Stimulated activated CD4-positive, alpha-beta T cell treated with anti-CD3 and anti-CD28 coated beads, TNF-alpha, amount 100 ng/mL, for 24 hours (primary cell): Measurements from ENCODE around the gene ENTREP3.
"Not testable (repeated sequence)": the region's sequence is repeated elsewhere in the genome, so short reads cannot be mapped to it uniquely, and the experiment has no call there.

Source experiments
- DNase-seq, 3 experiments: peaks; one replicate each; pipeline ENCODE4 v3.0.0-alpha.2; 2020; ENCODE audit warnings: low read depth in 3 of 3

The ENTREP3 gene

DNA sequence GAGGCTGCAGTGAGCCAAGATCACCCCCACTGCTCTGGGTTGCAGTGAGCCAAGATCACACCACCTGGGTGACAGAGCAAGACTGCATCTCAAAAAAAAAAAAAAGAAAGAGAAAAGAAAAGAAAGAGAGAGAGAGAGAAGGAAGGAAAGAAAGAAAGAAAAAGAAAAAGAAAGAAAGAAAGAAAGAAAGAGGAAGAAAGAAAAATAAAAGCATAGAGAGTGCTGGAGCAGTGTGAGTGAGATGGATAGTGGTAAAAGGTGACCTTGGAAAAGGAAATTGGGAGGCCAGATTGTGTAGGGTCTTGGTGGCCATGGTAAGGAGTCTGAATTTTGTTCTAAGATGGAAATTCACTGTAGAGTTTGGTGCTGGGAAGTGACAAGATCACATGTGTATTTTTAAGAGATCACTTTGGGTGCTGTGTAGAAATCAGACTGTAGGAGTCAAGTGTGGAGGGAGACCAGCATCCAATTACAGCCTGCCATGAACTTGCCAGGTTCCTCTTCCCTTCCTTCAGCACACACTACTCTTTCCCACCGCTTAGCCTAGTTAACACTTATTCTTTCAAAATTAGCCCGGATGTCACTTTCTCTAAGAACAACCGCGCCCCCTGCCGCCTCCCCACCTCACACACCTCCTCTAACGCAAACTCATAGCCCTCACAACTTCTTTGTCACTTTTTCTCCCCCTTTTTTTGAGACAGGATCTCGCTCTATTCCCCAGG, 28.9 kb downstream of the ENTREP3 start:
- peak in 2 of 3 experiments; percentile 69 to 81 for DNase-seq

GRCh38 chr1:155225404-155225759, 29.9 kb downstream of the ENTREP3 start:
- not testable (repeated sequence) for DNase-seq

DNA sequence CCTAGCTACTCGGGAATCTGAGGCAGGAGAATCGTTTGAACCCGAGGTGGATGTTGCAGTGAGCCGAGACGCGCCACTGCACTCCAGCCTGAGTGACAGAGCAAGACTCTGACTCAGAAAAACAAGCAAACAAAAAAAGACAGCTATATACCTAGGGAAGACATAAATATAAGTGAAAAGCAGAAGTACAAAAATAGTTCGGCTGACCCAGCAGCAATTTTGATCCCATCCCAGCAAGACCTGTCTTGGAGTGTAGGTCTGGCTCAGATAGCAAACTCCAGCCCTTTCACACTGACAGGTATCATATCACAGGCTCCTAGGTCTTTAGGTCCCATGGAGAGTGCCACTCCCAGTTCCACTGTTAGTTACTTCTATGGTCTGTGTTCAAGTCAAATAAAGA, 32.2 kb downstream of the ENTREP3 start:
- no peak for DNase-seq

DNA sequence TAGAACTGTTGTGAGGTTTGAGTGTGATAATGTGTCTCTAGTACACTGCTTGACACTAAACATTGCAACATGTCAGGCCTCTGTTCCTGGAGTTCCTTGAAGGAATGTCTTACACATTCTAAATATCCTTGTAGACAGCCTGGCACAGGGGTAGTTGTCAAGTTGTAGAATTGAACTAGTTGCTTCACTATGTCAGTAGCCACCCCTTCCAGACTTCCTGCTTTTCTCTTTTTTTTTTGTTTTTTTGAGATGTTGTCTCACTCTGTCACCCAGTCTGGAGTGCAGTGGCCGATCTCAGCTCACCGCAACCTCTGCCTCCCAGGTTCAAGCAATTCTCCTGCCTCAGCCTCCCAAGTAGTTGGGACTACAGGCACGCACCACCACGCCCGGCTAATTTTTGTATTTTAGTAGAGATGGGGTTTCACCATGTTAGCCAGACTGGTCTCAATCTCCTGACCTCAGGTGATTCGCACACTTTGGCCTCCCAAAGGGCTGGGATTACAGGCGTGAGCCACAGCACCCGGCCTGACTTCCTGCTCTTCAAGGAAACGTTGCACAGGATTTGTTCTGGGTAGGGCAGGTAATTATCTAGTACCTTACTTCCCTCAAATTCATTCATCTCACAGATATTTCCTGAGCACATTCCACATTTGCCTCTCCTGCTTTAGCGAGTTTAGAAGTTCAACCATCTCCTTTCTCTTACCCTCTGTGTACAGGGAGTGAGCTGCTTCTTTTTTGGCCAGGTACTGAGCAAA, 34.9 kb downstream of the ENTREP3 start:
- not testable (repeated sequence) for DNase-seq

DNA sequence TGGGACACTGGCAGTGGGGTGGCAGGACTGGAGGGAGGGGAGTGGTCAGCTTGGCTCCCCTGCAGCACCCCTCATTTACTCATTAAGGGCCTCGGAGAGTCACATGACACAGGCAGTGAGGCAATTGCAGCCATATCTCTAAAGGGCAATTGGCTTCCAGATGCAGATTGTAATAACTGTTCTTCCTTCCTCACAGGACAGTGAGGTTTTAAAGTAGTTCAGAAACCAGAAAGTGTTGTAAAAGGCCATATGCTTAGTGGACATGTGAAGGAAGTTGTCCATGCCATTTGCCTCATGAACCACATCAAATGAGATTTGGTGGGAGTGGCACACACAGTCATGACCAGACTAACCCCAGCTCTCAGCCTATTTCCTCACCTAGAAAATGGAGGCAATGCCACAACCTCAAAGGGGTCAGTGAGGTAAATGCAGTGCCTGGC, 35.7 kb downstream of the ENTREP3 start:
- DNase-seq = no peak

DNA sequence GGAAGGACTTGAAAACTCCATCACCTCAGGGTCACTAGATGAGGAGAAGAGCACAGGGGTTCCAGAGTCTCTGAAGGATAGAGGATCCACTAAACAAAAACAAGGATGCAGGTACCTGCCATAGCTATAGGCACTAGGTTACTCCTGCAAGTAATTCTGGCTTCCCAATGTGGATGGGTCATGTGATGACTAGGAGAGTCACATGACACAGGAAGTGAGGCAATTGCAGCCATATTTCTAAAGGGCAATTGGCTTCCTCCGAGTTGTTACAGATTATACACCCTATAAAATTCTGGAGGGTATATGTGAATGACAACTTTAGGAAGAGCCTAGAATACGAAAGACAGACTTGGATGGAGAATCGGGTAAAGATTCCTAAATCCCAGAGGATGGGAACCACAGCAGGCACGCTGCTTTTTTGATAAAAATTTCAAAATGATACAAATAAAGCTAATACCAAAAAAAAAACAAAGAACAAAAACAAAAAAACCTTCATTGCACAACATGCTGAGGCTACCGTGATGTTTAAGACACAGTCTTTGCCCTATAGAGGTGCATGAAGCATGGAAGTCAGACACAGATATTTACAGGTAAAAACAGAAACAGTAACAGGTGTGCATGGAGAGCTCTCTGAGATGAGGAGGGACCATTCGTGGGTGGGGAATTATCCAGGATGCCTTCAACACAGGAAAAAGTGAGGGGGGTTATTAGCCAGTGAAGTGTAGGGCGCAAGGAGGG, 36.3 kb downstream of the ENTREP3 start:
- DNase-seq = no peak

DNA sequence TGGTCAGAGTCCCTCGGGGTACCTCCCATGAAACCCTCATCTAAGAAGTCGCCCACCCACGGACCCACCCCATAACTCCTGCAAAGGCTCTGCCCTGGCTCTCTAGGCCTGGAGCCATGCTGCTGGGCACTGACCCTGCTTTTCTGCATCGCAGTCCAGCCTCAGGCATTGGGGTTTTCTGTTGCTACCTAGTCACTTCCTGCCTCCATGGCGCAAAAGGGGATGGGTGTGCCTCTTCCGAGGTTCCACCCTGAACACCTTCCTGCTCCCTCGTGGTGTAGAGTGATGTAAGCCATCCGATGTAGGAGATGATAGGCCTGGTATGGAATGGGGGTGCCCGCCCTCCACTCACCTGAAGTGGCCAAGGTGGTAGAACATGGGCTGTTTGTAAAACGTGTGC, 40.6 kb downstream of the ENTREP3 start:
- not testable (repeated sequence) for DNase-seq

DNA sequence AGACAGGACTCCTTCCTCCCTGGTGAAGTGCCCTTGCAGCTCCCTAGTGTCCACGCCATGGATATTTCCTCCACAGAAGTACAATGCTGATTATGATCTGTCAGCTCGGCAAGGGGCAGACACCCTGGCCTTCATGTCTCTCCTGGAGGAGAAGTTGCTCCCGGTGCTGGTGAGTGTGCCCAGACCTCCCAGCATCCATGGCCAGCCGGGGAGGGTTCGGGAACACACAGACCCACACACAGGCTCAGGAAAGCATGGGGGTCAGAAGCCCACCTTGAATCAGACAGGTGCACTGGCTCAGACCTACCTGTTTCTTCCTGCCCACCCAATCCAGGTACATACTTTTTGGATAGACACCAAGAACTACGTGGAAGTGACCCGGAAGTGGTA, 43.2 kb downstream of the ENTREP3 start:
- not testable (repeated sequence) for DNase-seq

DNA sequence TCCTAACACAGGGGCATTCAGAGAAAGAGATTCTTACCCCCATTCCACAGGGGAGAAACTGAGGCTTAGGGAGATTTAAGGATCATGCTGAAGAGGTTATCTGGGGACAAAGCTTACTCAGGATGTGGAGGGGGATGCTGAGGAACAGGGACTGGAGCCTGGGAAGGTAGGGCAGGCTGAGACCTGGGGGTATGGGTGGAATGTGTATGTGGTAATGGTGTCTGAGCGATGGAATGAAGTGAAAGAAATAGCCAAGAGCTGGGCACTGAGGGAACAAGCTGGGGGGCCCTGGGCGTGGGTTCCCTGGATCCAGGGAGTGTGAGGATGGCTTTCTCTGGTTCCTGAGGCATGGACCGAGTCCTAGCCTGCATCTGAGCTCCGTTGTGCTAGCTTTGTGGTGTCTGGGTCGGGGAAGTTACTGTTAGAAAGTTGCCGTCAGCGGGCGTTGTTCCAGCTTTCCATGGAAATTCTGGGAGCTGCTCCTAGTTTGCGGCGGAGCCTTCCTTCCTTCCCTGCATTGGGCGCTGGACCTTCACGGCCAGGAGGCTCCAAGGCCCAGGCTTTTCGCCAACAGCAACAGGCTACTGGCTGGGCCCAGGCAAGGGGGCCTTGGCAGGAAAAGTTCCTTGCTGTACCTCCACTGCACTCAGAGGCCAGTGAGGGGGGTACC, 43.8 kb downstream of the ENTREP3 start:
- DNase-seq = not testable (repeated sequence)

DNA sequence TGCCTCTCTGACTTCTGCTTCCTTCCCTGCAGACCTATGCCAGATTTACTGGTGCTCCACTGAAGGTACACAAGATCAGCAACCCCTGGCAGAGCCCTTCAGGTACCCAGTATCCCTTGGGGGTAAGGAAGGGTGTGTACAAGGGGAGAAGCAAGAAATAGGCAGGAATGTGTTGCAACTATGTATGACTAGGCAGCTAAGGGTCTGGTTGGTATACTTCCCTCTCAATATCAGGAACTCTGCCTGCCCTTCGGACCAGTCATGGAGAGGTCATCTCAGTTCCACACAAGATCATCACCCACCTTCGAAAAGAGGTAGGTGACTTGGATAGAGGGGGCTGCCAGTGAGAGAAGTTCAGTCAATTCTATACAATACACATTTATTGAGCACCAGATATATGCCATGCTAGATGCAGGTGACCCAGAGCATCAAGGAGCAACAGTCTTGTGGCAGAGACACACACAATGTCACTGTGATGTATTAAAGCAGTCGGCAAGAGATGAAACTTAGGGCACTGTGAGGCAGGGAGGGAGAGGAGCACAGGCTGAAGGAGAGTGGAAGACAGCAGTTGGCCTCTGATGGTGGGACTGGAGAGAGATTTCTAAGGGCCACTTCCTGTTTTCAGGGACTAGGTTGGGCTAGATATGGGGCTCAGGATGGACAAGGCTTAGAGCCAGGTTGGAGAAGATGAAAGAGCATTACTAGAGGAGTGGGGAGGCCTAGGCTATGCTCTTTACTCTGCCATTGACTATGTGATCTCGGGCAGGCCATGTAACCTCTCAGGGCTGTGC, 44.8 kb downstream of the ENTREP3 start:
- DNase-seq = no peak

DNA sequence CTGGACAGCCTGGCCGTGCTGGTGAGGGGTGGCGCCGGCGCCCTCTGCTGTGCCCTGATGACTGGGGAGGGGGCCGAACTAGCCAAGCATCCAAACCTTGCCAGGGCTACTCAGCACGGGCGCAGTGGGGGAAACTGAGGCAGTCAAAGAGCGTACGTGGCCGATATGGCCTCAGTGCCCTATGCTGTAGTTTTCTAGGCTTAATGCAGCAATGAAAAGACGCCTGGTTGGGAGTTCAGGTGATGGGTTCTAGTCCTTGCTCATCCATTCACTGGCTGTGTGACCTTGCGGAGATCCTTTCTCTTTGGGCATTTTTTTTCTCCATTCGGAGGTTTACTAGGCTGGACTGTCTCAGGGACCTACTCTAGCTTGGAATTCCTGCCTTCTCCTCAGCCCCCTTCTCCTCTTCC, 46.0 kb downstream of the ENTREP3 start:
- DNase-seq = no peak

DNA sequence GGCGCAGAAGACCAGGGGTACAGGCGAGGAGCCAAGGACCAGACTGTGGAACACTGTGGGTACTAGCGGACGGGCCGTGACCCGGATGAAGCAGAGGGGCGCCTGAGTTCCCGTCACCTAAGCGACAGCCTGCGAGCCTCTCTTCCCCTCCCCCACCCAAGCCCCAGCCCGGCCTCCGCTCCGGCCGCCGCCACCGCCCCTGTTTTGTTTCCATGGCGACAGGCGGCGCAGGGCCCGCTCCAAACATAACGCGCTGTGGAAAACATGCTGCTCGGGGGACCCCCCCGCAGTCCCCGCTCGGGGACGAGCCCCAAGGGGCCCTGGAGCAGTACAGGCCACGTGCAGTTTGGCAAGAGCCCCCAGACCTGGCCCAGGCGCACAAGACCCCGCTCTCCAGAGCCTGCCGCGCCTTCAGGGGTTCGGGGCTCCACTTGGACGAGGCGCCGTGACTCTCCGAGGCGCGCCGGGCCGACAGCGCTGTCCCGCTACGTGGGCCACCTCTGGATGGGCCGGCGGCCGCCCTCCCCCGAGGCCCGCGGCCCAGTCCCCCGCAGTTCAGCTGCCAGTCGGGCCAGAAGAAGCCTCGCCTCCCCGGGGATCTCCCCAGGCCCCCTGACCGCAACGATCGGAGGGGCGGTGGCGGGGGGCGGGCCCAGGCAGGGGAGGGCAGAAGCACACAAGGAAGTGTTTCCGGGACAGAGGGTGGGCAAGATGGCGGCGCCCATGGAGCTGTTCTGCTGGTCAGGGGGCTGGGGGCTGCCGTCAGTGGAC, 46.6 kb downstream of the ENTREP3 start, which contains the start of gene MTX1:
MTX1 (plus strand) TSS at position 155 of the 771 bp plus-strand sequence; CDS start at position 265, 110 bp downstream.
- DNase-seq = peak; percentile 73 to 88 (median 80)

GRCh38 chr1:155207806-155208540, 47.3 kb downstream of the ENTREP3 start, which contains the start of gene THBS3:
Gene THBS3, minus strand, starts transcription at chr1:155207897. Its CDS starts 21 bp downstream, at chr1:155207876.
- DNase-seq = peak in 1 of 3 experiments; percentile 9

GRCh38 chr1:155206891-155207805, 48.1 kb downstream of the ENTREP3 start:
- DNase-seq = peak; percentile 77 to 91 (median 83)

DNA sequence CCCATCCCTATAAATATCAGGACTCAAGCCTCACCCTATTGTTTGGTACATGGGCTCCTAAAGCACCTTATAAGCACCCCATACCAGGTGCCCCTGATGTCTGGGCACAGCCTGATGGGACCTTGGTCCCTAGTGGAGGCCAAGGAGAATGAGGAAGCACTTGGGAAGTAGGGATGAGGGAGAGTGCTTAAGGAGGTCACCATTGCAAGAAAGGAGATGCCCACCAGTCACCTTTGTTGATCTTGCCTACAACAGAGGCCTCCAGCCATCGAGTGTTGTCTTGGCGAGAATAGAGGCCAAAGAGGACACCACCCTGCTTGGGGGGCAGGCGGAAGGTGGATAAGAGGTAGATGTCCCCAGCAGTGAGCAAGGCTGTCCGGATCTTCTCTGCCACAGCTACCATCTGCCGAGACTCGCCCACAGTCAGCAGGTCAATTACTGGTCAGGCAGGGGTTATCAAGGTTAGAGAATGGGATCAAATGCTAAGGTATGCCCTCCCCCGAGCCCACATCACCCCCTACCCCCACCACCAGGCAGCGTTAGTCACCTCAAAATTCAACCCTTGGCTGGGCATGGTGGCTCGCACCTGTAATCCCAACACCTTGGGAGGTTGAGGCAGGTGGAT, 49.2 kb downstream of the ENTREP3 start:
- no peak for DNase-seq

DNA sequence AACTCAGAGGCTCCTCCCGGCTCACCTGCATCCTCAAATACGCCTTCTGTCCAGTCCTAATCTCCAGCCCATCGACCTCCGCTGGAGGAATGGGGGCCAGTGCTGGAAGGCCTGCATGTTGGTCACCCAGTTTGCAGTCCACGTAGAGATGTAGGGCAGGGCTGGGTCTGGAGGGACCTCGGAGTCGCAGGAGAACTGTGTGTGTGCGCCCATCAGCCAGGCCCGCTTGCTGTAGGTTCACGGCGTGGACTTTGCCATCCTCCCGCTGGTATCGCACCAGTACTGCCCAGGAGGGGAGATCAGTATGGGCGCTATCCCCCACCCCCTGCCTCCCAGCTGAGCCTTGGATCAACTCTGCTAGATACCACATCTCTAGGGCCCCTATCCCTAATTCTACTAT, 50.2 kb downstream of the ENTREP3 start:
- no peak for DNase-seq

DNA sequence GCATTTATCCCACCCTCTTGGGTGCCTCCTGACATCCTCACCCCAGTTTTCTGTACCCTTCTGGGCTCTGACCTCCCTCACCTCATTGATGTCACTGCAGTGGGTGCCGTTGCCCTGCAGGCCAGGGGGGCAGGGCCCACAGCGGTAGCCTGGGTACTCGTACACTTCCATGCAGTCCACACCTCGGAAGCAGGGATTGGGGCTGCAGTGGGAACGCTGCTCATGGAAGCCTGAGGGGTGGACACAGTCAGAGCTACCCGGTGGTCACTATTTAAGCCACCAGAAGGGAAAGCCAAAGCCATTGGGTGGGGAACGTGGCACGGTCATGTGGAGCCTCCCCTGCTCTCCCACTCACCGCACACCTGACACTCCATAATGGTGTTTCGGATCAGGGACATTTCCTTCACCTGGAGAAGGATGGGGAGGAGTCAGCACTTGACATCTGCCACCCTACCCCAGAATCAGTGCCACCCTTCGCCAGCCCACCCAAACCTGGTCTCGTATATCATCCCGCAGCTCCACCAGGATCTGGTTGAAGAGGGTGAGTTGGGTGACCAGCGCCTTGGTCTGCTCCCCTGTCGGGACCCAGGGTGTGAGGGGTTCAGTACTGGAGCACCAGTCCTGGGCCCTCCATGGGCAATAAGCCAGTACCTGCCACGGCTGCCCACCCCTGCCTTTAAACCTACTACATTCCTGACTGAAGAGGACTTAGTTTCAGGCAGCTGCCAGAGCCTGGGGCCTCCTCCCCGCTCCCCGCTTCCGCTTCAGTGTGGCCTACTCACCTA, 52.4 kb downstream of the ENTREP3 start:
- no peak for DNase-seq
